HG02870 (cell line): ENCODE measurements around the gene MXRA8.

Source experiments
- ATAC-seq: cut with Tn5 transposase; IDR thresholded peaks from one replicate; pipeline ENCODE4 v1.9.1; 2021; ENCODE audit warnings: mild to moderate bottlenecking, moderate library complexity; ENCODE audit not compliant: unreplicated experiment

MXRA8 gene

DNA sequence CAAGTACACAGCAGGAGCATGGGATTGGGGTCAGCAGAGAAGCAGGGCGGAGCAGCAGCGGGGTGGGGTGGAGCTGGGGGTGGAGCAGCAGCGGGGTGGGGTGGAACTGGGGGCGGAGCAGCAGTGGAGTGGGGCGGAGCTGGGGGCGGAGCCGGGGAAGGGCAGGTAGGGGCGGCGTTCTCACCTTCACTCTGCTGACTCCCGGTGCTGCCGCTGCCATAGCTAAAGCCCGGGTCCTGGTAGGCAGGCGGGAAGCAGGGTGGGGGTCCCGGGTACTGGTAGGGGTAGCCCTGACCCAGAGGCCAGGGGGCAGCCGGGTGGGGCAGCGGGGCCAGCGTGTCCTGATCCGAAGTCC is 20.6 kb downstream of the MXRA8 start:
- no peak for ATAC-seq

GRCh38 chr1:1336931-1337792 is 21.2 kb downstream of the MXRA8 start:
- no peak for ATAC-seq

GRCh38 chr1:1336446-1336845 is 21.9 kb downstream of the MXRA8 start:
- no peak for ATAC-seq

DNA sequence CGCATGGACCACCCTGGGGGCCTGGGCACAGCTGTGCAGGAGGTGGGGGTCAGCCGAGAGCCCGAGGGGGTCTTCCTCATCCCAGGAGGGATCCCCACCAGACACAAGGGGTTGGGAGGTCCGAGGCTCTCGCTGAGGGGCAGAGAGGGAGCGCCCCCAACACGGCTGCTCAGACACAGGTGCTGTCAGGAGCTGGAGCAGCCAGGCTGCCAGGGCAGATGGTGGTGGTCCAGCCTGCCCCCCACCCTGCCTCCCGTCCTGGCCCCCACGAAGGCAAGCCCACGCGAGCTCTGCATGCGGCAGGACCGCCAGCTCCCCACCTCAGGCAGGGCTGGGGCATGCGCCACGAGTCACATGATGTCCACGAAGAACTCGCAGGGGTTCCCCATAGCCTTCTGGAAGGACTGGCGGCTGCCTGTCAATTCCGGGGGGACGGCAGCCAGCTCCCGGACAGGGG is 22.5 kb downstream of the MXRA8 start:
- ATAC-seq: no peak

DNA sequence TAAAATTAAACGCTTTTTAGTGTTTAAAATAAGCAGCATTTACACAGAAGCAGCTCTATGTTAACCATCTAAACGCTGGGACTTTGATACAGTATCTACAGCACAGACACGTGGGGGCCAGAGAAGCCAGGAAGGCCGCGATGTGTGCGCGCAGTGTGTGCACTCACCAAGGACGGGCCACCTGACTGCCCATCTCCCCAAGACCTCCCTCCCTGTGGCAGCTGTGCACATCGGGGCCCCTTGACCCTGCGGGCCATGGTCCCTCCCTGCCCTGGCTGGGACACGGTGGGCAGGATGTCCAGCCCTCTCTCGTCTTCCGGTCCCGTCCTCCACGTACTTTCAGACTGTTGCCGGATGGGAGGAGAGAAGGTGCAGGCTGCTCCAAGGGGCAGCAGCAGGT is 23.1 kb downstream of the MXRA8 start:
- ATAC-seq: no peak

DNA sequence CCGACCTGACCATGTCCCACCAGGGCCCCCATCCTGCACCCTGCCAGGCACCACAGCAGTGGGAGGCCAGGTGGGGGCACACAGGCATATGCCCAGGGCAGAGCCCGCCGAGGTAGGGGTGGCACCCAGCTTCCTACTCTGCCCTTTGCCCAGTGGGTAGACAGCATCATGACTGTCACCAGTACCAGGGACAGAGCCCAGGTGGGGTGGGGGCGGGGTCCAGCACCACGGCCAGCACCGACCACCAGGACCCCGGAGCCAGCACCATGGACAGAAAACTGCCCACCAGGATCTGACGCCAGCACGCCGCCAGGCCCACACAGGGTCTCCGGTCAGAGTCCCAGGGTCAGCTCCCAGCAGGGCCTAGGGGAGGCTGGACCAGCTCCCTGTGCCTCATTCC is 23.5 kb downstream of the MXRA8 start:
- no peak for ATAC-seq

DNA sequence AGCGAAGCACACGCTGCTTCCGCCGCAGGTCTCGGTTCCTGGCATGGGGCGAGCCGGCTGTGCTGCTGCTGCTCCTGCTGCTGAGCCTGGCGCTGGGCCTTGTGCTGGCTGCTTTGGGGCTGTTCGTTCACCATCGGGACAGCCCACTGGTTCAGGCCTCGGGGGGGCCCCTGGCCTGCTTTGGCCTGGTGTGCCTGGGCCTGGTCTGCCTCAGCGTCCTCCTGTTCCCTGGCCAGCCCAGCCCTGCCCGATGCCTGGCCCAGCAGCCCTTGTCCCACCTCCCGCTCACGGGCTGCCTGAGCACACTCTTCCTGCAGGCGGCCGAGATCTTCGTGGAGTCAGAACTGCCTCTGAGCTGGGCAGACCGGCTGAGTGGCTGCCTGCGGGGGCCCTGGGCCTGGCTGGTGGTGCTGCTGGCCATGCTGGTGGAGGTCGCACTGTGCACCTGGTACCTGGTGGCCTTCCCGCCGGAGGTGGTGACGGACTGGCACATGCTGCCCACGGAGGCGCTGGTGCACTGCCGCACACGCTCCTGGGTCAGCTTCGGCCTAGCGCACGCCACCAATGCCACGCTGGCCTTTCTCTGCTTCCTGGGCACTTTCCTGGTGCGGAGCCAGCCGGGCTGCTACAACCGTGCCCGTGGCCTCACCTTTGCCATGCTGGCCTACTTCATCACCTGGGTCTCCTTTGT is 24.7 kb downstream of the MXRA8 start:
- no peak for ATAC-seq

GRCh38 chr1:1332774-1333480 is 25.4 kb downstream of the MXRA8 start:
- no peak for ATAC-seq

GRCh38 chr1:1332031-1332755 is 26.2 kb downstream of the MXRA8 start:
- no peak for ATAC-seq

- no peak for ATAC-seq
Measured at GRCh38 chr1:1331068-1331965, 27.0 kb downstream of the MXRA8 start, which contains the start of gene TAS1R3. TAS1R3 (plus strand) TSS chr1:1331280; CDS start chr1:1331346, 66 bp downstream.

- no peak for ATAC-seq
Measured at GRCh38 chr1:1330366-1331067, 27.8 kb downstream of the MXRA8 start.

- no peak for ATAC-seq
Measured at GRCh38 chr1:1329304-1330210, 28.8 kb downstream of the MXRA8 start.

DNA sequence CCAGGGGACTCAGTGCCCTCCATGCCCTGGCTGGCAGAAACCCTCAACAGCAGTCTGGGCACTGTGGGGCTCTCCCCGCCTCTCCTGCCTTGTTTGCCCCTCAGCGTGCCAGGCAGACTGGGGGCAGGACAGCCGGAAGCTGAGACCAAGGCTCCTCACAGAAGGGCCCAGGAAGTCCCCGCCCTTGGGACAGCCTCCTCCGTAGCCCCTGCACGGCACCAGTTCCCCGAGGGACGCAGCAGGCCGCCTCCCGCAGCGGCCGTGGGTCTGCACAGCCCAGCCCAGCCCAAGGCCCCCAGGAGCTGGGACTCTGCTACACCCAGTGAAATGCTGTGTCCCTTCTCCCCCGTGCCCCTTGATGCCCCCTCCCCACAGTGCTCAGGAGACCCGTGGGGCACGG is 30.1 kb downstream of the MXRA8 start:
- no peak for ATAC-seq

DNA sequence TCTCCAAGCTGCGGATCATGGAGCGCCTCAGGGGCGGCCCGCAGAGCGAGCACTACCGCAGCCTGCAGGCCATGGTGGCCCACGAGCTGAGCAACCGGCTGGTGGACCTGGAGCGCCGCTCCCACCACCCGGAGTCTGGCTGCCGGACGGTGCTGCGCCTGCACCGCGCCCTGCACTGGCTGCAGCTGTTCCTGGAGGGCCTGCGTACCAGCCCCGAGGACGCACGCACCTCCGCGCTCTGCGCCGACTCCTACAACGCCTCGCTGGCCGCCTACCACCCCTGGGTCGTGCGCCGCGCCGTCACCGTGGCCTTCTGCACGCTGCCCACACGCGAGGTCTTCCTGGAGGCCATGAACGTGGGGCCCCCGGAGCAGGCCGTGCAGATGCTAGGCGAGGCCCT is 31.1 kb downstream of the MXRA8 start:
- no peak for ATAC-seq

- ATAC-seq: no peak
Measured at GRCh38 chr1:1326075-1326605, 32.2 kb downstream of the MXRA8 start.

DNA sequence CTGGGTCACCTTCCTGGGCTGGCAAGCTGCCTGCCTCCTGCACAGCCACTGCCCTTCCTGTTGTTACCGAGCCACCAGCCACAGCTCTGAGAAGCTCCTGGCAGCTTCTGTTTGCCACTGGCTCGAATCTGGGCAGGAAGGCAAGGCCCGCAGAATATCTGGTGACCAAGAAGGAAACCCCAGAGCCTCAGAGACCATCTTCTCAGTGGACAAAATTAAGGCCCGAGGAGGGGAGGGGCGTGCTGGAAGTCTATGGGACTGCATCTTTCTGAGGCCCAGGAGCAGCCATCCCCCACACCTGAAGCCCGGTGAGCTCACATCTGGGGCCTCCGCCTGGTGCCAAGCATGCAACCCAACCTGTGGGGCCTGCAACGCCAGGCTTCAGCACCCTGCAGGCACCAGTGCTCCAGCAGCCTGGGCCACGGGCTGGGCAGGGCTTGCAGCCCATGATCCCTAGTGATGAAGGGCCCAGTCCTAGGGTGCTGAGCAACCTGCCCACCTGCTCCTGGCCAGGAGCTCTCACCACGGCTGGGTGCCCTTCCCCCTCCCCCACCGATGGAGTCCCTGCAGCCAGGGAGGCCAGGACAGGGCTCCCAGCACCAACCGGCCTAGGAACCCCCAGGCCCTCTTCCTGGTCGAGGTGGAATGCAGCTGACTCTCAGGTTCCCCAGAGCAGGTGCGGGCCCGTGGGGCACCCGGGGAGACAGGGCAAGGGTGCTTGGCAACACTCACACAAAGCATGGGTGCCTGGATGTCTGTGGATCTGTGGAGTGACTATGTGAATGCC is 32.9 kb downstream of the MXRA8 start:
- ATAC-seq: no peak
